Measurements from ENCODE around the gene TUT4. TPM values are rescaled to one million over a fixed set of nuclear protein-coding genes. Genes with fewer than 3 reads are reported as not detected.
A peak's percentile ranks its signal among the peaks of the same experiment; 100 is the strongest.

Gene TUT4
- total and polyA plus RNA-seq, 2 of the 4 experiments (the other 2 are of a cell fraction), result 10.9 to 40.0 TPM

DNA sequence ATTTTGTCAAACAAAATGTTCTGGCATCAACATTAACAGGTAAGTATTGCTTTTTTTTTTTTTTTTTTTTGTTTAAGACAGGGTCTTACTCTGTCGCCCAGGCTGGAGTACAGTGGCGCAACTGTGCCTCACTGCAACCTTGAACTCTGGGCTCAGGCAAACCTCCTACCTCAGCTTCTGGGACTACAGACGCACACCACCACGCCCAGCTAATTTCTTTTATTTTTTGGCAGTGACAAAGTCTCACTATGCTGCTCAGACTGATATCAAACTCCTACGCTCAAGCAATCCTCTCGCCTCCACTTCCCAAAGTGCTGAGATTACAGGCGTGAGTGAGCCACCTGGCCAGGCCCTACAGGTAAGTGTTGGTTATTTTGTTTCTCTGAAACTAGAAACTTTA, 2.4 kb downstream of the TUT4 start:
- no peak overlapping the region for H3K27ac ChIP-seq (ENCODE audit: insufficient read depth, low read length)
- no peak overlapping the region for H2BK20ac ChIP-seq (ENCODE audit: low read depth, low read length)
- no peak overlapping the region; the same call in 1 of the 2 replicates for H3K4ac ChIP-seq (ENCODE audit: low read depth, low read length)
- peaks cover 53% of the 10 kb centered on the region for H4K20me1 ChIP-seq (ENCODE audit: insufficient read depth, low read length)
- no peak overlapping the region for H2BK120ac ChIP-seq (ENCODE audit: low read depth, low read length)
- TF ChIP-seq CHD1 (IDR thresholded peaks at IDR 0.05; ENCODE audit: low read depth, low read length) (no peak), MXI1 (IDR thresholded peaks at IDR 0.05; ENCODE audit: borderline replicate concordance, low read depth, low read length) (no peak), POLR2A (IDR thresholded peaks at IDR 0.05; ENCODE audit: low read depth, low read length) (no peak), SMC3 (IDR thresholded peaks at IDR 0.05; ENCODE audit: low read depth, low read length) (no peak), NFE2L2 (IDR thresholded peaks at IDR 0.05; ENCODE audit: low read depth, low read length) (no peak), RFX5 (IDR thresholded peaks at IDR 0.05; ENCODE audit: low read depth, low read length) (no peak), MAFK (IDR thresholded peaks at IDR 0.05; ENCODE audit: low read depth, low read length) (no peak)
- TF ChIP-seq, protein P1, sequence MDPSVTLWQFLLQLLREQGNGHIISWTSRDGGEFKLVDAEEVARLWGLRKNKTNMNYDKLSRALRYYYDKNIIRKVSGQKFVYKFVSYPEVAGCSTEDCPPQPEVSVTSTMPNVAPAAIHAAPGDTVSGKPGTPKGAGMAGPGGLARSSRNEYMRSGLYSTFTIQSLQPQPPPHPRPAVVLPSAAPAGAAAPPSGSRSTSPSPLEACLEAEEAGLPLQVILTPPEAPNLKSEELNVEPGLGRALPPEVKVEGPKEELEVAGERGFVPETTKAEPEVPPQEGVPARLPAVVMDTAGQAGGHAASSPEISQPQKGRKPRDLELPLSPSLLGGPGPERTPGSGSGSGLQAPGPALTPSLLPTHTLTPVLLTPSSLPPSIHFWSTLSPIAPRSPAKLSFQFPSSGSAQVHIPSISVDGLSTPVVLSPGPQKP (IDR thresholded peaks at IDR 0.05; ENCODE audit: borderline replicate concordance, low read depth, low read length), result no peak
- TF ChIP-seq, protein P2, sequence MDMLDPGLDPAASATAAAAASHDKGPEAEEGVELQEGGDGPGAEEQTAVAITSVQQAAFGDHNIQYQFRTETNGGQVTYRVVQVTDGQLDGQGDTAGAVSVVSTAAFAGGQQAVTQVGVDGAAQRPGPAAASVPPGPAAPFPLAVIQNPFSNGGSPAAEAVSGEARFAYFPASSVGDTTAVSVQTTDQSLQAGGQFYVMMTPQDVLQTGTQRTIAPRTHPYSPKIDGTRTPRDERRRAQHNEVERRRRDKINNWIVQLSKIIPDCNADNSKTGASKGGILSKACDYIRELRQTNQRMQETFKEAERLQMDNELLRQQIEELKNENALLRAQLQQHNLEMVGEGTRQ (IDR thresholded peaks at IDR 0.05; ENCODE audit: low read depth, low read length), result no peak
- DNase-seq, result no peak
- in situ Hi-C loops (cut with MboI; ENCODE audit: low sequenced_read_pairs), result no loop called here
- H3K14ac ChIP-seq (replicated peaks; ENCODE audit: low read depth, low read length), result no peak overlapping the region
- peaks cover 19 to 70% of the 10 kb centered on the region in 2 experiments; a peak in 3 of 4 replicates for H3K79me1 ChIP-seq (ENCODE audit: low read depth in 1 of 2, low read length in 2 of 2)
- peaks cover 4% of the 10 kb centered on the region for H3K4me1 ChIP-seq (ENCODE audit: control insufficient read depth, insufficient read depth, low read length)
- 0 out of 2 replicates have a peak overlapping the region, but pooled peaks have one; percentile 7 for H3K23ac ChIP-seq (ENCODE audit: low read depth, low read length)
- intact Hi-C loops (cut with micrococcal nuclease), result no loop called here
- no peak overlapping the region for H4K91ac ChIP-seq (ENCODE audit: insufficient read depth, low read depth, low read length)
- dilution Hi-C loops (cut with HindIII; ENCODE audit: low sequenced_read_pairs, unreplicated experiment), result no loop called here
- CTCF ChIA-PET, result interaction anchor here (0.6 kb wide), 1 partner anchor 653 kb away, joined by 3 read pairs; no protein-coding TSS in a partner anchor
- H3K36me3 ChIP-seq (ENCODE audit: control insufficient read depth, insufficient read depth, low read length), result no peaks in the 10 kb centered on the region
- no peak overlapping the region for H2AFZ ChIP-seq (replicated peaks; ENCODE audit: low read length, poor library complexity)
- 0 out of 2 replicates have a peak overlapping the region, but pooled peaks have one; percentile 12 for H2AK5ac ChIP-seq (ENCODE audit: low read depth, low read length)
- no peak overlapping the region for H3K56ac ChIP-seq (ENCODE audit: extremely low read depth, insufficient read depth, low read length)
- H3K9ac ChIP-seq (ENCODE audit: low read depth, low read length), result no peak overlapping the region
- BruUV-seq (replicated peaks), result no TSS peak
- no peaks in the 10 kb centered on the region for H3K27me3 ChIP-seq (ENCODE audit: control insufficient read depth, insufficient read depth, low read length)
- no peak overlapping the region for H3K4me2 ChIP-seq (ENCODE audit: low read depth, low read length)
- no peak overlapping the region for H4K8ac ChIP-seq (ENCODE audit: low read depth in 2 of 2, low read length in 2 of 2)
- H2AK9ac ChIP-seq (replicated peaks; ENCODE audit: low read depth, low read length, poor library complexity), result no peak overlapping the region
- H3K18ac ChIP-seq (ENCODE audit: low read depth, low read length), result no peak overlapping the region
- POLR2A ChIA-PET (ENCODE audit: unreplicated experiment), result no interaction called here
- H4K5ac ChIP-seq (ENCODE audit: low read depth, low read length), result no peak overlapping the region
- no peak for ATAC-seq (ENCODE audit: low read depth)
- no peak overlapping the region for H2BK15ac ChIP-seq (ENCODE audit: low read depth, low read length)
- WGBS, 2 experiments (ENCODE audit: extremely low coverage in 2 of 2, insufficient read length in 1 of 2), result no CpG with 5 or more reads among the region's 7 CpGs
- no peak overlapping the region for H2BK5ac ChIP-seq (ENCODE audit: low read depth, low read length, poor library complexity, severe bottlenecking)
- no peaks in the 10 kb centered on the region for H3K9me3 ChIP-seq (ENCODE audit: control insufficient read depth, insufficient read depth, low read length)
- 0 out of 2 replicates have a peak, but pooled peaks cover 3% of the 10 kb centered on the region for H3K9me1 ChIP-seq (ENCODE audit: insufficient read depth, low read length)
- H3K4me3 ChIP-seq (ENCODE audit: insufficient read depth, low read depth, low read length), result no peak overlapping the region
